Activated CD4-positive, alpha-beta T cell treated with anti-CD3 and anti-CD28 coated beads, Interleukin-2, amount 50 U/mL, for 4 hours (primary cell): ENCODE results near the gene RNF8.
"Not testable (repeated sequence)": the region's sequence is repeated elsewhere in the genome, so short reads cannot be mapped to it uniquely, and the experiment has no call there.

Experiments
- DNase-seq, 2 experiments: peaks; one replicate each; pipeline ENCODE4 v3.0.0-alpha.2; 2020

Gene RNF8

DNA sequence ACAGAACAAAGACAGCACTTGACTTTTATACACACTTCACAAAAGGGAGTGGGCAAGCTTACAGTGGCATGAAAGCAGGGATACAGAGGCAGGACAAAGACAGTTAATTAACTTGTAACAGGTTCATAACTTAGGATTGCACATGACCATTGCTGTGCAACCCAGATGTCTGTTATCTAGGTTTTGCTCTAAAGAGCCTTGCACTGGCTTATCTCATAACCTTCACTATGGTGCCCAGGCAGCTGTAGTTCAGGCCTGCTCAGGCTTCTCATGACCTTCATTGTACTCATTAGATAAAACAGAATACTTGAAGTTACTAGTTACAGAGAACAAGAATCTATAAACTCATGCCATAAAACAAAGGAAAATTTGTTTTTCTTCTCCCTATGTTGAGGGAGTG lies 47.9 kb downstream of the RNF8 start:
- not testable (repeated sequence) for DNase-seq

DNA sequence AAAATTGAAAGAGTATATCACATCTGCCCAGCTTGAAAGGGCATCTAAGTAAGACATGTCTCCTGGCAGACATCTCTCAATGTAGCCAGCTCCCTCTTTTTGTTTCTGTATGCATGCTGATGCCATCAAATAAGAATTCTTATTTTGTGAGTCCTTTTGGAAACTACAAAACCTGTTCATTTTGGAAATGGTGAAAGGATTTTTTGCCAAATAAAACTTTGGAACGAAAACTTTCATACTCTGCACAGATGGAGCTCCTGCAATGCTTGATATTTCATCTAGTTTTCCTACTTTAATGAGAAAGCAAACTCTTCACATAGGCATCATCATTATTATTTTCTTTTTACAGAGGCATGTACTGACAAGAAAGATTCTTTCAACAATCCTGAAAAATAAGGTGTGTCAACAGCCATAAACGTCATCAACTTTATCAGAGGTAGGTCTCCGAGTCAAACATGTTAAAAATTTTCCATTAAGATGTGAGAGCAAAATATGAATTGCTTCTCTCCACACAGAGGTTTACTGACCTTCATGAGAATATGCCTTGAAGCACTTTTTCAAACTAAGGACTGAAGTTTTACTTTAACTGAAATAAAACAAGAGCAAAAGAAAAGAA lies 53.1 kb downstream of the RNF8 start:
- DNase-seq = no peak

DNA sequence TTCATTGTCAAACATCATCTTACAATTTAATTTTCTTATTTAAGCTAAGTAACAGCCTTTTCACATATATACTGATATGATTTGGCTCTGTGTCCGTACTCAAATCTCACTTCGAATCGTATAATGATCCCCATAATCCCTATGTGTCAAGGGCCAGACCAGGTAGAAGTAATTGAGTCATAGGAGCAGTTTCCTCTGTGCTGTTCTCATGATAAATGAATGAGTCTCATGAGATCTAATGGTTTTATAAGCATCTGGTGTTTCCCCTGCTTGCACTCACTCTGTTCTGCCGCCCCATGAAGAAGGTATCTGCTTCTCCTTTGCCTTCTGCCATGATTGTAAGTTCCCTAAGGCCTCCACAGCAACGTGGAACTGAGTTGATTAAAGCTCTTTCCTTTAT lies 54.2 kb downstream of the RNF8 start:
- DNase-seq = no peak

DNA sequence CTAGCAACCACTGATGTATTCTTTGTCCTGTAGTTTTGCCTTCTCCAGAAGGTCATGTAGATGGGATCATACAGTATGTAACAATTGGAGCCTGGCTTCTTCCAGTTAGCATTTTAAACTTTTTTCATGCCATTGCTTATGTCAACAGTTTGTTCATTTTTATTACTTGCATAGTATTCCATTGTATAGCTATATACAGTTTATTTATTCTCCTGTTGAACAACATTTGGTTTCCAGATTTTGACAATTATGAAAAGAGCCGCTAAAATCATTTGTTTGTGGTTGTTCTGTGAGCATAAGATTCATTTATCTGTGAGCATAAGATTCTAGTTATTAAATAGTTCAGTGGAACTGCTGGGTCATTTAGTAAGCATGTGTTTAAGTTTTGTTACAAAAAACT lies 55.7 kb downstream of the RNF8 start:
- DNase-seq = no peak

DNA sequence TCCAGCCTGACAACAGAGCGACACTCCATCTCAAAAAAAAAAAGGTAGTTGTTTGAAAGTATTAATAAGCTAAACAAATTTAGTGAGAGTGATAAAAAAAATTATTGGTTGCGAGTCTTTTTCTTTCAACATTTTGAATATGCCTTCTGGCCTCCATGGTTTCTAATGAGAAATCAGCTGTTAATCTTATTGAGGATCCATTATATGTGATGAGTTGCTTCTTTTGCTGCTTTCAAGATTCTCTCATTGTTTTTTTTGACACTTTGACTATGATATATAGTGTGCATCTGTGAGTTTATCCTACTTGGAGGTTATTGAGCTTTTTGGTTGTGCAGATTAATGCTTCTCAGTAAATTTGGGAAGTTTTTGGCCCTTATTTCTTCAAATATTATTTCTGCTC lies 63.6 kb downstream of the RNF8 start:
- DNase-seq = no peak

DNA sequence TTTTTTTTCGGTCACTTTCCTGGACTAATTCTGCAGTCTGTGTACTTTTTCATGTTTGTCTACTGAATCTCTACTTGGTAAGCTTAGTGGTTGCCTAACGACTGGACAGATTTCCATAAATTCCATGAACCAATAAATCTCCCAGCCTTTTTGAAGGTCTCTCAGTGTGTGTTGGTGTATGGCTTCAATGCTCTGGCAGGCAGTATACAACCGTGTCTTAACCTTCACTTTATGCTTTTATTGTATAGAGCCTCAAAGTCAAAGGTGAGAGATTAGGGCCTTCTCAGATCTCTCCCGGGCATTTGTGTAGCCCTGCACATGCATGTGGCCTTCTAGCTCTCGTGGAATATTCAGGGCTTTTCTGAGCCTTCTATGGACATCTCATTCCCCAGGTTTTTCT lies 64.9 kb downstream of the RNF8 start:
- no peak for DNase-seq

DNA sequence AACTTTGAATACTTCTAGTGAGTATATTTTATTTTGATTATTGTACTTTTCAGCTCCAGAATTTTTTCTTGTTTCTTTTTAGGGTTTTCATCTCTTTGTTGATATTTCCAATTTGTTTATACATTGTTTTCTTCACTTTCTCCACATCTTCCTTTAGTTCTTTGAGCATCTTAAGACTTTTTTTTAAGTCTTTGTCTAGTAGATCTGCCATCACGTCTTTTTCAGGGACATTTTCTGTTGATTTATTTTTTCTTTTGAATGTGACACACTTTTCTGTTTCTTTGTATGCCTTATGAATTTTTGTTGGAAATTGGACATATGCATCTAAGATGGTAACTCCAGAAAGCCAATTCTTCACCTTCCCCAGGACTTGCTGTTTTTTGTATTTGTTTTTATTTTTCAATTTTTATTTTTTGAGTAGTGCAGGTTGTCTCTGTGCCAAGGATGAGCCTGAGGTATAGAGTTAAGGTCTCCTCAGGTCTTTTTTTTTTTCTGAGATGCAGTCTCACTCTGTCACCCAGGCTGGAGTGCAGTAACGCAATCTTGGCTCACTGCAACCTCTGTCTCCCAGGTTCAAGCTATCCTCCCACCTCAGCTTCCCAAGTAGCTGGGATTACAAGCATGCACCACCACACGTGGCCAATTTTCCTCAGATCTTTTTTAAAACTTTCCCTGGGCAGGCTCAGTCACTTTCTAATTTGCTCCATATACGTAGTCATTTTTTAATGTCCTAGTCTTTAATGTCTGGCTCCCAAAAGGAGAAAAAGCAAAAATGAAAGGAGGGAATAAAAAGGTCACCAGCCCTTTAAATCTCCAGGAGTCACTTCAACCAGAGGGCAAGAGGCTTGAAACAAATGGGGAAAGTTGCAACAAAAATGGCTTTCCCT lies 72.5 kb downstream of the RNF8 start:
- no peak for DNase-seq

DNA sequence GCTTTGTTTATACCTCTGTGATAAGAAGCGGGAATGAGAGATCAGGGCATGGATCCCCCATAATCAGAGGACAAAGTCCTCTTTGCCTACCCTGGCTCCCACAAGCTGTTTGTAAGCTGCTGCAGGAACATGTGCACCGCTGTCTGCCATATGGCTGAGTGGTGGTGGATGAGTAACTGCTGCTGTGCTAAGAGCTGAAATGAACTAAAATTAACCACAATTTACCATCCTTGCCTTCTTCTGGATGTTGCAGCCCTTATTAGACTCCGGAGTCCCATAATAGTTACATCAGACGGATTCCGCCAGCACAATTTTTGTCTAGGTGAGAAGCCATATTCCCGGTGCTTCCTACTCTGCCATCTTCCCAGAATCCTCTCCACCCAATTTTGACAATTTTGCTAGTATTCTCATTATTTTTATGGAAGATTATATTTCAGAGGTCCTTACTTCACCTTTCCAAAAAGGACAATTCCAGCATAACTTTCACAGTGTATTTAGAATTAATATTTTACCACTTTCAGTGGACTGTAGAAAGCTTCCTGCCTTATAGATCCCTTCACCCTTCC lies 73.2 kb downstream of the RNF8 start:
- DNase-seq = no peak

DNA sequence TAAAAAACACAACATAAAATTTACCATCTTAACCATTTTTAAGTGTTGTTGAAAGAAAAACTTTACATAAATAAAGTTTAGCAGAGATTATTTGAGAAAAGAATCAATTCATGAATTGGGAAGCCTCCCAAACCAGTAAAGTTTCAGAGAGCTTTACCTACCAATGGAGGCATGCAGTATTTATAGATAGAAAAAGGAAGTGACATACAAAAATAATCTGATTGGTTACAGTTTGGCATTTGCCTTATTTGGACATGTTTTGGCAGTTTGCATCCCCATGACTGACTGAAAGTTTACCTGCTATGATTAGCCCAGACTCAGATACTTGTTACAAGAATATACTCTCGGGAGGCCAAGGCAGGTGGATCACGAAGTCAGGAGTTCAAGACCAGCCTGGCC lies 75.6 kb downstream of the RNF8 start:
- DNase-seq = no peak

DNA sequence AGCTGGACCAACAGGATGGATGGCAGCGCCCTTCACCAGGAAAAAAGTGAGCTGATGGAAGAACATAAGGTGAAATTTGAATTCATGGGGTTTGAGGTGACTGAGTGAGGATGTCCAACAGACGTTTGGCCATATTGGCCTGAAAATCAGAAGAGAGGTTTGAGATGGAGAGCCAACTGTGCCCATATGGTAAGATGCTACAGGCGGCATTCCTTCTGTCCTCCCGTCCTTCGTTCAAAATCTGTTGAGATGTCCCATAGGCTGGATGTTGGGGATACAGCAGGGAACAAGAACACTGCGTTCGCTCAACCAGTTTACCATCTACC lies 78.8 kb downstream of the RNF8 start:
- no peak for DNase-seq

DNA sequence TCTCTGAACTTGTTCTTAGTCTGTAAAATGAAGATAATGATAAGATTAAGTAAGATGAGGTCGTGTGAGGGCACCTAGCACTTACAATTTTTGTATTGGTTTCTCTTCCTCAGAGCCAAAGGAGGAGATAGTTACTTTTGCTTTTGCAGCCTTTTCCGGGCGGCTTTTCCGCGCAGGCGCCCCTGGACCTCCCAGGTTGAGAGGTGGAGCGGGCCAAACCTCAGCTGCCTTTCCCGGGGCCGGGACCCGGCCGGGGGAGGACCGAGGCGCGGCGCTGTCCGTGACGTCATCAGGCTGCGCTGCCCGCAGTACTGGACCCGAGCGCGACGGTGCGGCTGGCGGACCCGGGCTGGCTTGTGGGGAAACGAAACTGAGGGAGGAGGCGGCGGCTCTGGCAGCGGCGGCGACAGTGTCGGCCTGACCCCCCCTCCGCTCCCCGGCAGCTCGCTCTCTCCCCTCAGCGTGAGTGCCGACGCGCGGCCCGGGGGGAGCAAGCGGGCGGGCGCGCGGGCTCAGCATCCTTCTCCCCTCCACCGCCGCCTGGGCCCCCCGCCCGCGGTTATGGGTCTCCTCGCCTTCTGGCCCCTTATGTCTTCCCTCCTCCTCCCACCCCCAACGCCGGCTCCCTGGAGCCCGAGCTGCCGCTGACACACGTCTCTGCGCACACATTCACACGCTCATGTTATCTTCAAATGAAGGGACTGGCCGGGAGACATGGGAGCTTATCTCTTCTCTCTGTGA lies 79.3 kb downstream of the RNF8 start, which contains the start of gene CMTR1:
TSS of gene CMTR1 (plus strand) at position 306 of the 741 bp plus-strand sequence. CDS start 2,409 bp downstream, outside the sequence.
- peak; percentile 96 to 97 for DNase-seq

DNA sequence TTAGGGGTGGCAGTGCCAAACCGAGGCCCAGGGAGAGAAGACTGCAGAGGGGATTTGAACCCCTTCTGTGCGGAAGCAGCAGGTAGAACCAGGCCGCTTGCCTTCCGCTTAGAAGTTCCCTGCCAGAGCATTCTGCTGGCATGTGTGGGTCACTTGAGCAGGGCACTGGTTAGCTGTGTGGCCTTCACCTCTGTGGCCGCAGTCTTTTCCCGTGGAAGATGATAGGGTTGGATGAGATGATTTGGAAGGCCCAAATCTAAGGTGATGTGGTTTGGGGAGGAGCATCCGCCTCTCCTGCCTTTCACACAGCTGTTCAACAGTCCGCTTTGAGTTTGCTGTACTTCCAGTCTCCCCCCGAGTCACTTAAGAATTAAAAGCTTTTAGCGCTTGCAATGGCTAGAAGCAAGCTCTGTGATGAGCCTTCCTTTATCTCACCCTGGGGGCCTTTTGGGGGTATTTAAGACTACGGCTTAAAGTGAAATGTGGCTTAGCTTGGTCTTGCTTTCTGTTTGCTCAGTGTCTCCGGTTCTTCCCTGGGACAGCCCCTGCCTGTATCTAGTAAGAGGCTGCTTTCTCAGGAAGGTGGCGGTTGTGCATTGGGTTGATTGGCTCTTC lies 80.0 kb downstream of the RNF8 start:
- DNase-seq = peak; percentile 17 to 38

DNA sequence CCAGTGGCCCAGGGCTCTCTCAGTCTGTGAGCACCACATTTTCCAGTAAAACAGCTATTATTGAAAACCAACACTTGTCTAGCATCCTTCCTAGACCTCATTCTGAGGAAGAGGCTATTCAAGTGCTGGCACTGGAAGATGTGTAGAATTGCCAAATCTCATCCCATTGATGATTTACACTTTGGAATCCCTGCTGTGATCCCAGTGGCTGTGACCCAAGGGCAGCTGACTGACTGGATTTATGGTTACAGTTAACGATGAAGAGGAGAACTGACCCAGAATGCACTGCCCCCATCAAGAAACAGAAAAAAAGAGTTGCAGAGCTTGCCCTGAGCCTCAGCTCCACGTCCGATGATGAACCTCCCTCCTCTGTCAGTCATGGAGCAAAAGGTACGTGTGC lies 81.6 kb downstream of the RNF8 start:
- no peak for DNase-seq

DNA sequence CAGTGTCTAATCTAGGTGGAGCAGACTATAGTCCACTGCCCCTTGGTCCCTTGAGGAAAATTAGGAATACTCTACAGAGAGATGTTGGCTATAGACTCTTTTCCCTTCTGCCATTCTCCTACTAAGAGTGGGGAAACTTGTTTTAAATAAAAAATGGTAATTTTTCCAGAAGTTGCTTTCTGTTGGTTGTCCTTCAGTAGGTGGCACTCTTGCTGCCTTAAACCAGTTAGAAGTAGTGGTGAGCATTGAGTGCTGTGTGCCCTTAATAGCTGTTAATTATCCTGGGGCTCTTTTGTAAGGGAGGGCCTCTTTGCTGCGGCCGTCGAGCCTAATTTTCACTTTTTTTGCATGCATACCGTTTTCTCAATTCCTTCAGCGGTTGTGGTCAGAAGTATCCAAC lies 82.0 kb downstream of the RNF8 start:
- no peak for DNase-seq

DNA sequence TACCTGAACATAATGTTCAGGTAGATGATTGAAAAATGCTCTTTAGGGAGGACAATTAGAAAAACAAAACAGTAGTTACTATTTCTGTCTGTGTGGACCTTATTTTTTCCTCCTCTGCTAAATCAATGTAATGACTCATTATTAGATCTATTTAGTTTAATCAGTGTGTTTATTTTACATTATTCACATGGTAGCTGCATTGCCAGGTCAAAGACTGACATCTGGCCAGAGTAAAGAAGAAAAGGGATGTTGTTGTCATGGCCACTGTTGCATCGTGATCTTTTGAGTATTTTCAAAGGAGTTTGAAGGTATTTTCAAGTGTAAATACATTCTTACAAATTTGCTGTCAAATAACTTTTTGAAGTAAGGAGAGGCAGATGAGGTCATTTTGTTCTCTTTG lies 85.1 kb downstream of the RNF8 start:
- no peak for DNase-seq

DNA sequence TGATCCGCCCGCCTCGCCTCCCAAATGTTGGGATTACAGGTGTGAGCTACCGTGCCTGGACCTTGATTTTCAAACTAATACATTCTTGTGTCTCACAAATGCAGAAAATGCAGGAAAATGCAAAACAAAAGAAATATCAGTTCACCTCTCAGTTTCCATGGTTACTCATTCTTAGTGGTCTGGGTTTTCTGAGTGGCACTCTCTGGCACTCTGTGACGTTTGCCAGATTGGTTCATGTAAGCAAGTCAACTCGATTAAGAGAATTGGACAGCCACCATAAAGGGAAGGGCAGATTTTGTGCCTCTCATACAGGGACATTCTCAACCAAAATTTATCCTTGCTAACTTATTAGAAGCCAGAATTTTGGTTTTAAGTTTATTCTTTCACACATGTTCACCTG lies 87.9 kb downstream of the RNF8 start:
- DNase-seq = no peak

DNA sequence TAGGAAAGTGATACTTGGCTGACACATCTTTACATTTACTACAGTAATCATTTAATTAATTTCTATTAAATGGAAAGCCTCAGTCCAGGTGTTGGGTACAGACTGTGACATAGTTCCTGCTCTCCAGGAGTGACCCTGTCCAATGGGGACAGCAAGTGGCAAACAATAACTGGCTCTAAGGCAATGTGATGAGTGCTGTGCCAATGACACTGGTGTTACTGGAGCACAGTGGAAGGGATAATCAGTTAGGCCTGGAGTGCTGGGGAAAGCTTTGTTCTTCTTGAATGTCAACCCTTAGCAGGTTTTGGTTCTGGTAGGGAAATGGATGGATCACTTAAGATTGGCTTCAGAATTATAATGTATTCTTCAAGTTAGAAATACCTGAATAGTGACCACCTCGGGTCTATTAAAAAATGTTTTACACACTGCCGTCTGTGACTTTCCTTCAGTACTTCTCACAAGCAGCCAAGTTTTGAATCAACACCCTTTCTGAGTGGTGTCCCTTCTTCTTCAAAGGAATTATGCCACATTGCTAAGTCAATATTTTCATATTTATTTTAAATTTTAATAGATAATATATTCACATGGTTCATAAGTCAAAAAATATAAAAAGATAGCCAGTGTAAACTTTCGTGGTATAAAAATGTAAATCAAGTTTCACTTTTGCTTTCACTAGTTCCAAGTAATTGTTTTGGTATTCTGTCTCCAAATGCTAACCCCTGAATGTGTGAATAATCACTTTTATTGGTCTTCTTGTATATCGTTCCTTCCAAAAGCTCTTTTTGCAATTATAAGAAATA lies 88.8 kb downstream of the RNF8 start:
- DNase-seq = no peak

DNA sequence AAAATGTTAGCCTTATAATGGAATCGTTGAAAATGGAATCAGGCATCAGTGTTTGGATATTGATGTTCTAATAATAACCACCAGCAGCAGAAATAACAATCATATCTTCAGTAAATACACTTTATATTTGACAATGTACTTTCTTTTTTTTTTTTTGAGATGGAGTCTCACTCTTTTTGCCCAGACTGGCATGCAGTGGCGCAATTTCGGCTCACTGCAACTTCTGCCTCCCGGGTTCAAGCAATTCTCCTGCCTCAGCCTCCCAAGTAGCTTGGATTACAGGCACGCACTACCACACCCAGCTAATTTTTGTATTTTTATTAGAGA lies 89.4 kb downstream of the RNF8 start:
- DNase-seq = not testable (repeated sequence)
